SK-N-SH (cell line): ENCODE data around the gene KRT6A. TPM values are rescaled to one million over a fixed set of nuclear protein-coding genes. Genes with fewer than 3 reads are reported as not detected.
"Not testable (repeated sequence)": the region's sequence is repeated elsewhere in the genome, so short reads cannot be mapped to it uniquely, and the experiment has no call there.

Source experiments
- CTCF ChIA-PET: fragments of 300-600, 350-600 bp; formaldehyde crosslinking; extraction: SDS; loops from one replicate; lab custom pipeline; 2021; lab: Yijun Ruan, JAX
- POLR2A ChIA-PET: fragments of 350-600 bp; sonication (Branson Sonifier 250); formaldehyde crosslinking; extraction: SDS; loops from one replicate; lab custom pipeline; 2020; ENCODE audit warnings: antibody characterized with exemption, inconsistent platforms; lab: Yijun Ruan, JAX
- DNase-seq: peaks from one replicate; pipeline ENCODE4 v3.0.0; 2012
- H2AFZ ChIP-seq: fragments of 200-600 bp; sonication (generic); 2 replicates; pipeline ENCODE4 v1.8.1; 2016; ENCODE audit warnings: antibody characterized with exemption, mild to moderate bottlenecking, low read depth
- H3F3A ChIP-seq: fragments of 200-600 bp; sonication (generic); replicated peaks from 2 replicates; pipeline ENCODE3; 2016; ENCODE audit warnings: antibody characterized with exemption, mild to moderate bottlenecking; ENCODE audit not compliant: insufficient read depth
- H3K27ac ChIP-seq, 2 experiments: fragments of 200-500 bp in 1 of 2; fragments of 200-600 bp in 1 of 2; sonication (Bioruptor generic) in 1 of 2; sonication (generic), shearing (Covaris generic) in 1 of 2; 2 replicates each; pipeline versions ENCODE4 v1.5.1 to v1.6.1; 2014 to 2016; ENCODE audit warnings: low read depth in 2 of 2, inconsistent platforms in 1 of 2, low read length in 1 of 2, mild to moderate bottlenecking in 1 of 2, mixed read lengths in 1 of 2
- H3K27me3 ChIP-seq: fragments of 200-600 bp; sonication (generic), shearing (Covaris generic); 2 replicates; pipeline ENCODE4 v1.6.1; 2016; ENCODE audit warnings: mixed run types; ENCODE audit not compliant: insufficient read depth
- H3K36me3 ChIP-seq, 2 experiments: fragments of 200-500 bp in 1 of 2; fragments of 200-600 bp in 1 of 2; sonication (Bioruptor generic) in 1 of 2; sonication (generic) in 1 of 2; replicated peaks in 1 of 2; 2 replicates each; pipeline versions ENCODE3 to v1.5.1; 2014 to 2016; ENCODE audit warnings: low read length in 1 of 2, mild to moderate bottlenecking in 1 of 2; ENCODE audit not compliant: insufficient read depth in 2 of 2, control insufficient read depth in 1 of 2
- H3K4me1 ChIP-seq, 2 experiments: fragments of 200-500 bp in 1 of 2; fragments of 200-600 bp in 1 of 2; sonication (Bioruptor generic) in 1 of 2; sonication (generic), shearing (Covaris generic) in 1 of 2; 2 replicates each; pipeline versions ENCODE4 v1.5.1 to v1.6.1; 2014 to 2016; ENCODE audit warnings: low read depth in 1 of 2, low read length in 1 of 2, mixed run types in 1 of 2; ENCODE audit not compliant: insufficient read depth in 2 of 2, control insufficient read depth in 1 of 2
- H3K4me2 ChIP-seq: fragments of 200-600 bp; sonication (generic), shearing (Covaris generic); 2 replicates; pipeline ENCODE4 v1.6.1; 2017; ENCODE audit warnings: mixed run types
- H3K4me3 ChIP-seq, 2 experiments: fragments of 200-500 bp in 1 of 2; fragments of 200-600 bp in 1 of 2; sonication (Bioruptor generic) in 1 of 2; sonication (generic), shearing (Covaris generic) in 1 of 2; 2 replicates each; pipeline versions ENCODE4 v1.5.1 to v1.8.1; 2014 to 2016; ENCODE audit warnings: low read depth in 2 of 2, inconsistent platforms in 1 of 2, low read length in 1 of 2, mild to moderate bottlenecking in 1 of 2, mixed read lengths in 1 of 2, moderate library complexity in 1 of 2
- H3K79me2 ChIP-seq: fragments of 200-600 bp; sonication (generic); 2 replicates; pipeline ENCODE4 v1.8.1; 2017; ENCODE audit warnings: mild to moderate bottlenecking; ENCODE audit not compliant: insufficient read depth
- H3K9ac ChIP-seq: fragments of 200-600 bp; sonication (generic); 2 replicates; pipeline ENCODE4 v1.6.1; 2017; ENCODE audit warnings: mixed run types
- H3K9me2 ChIP-seq: fragments of 200-600 bp; sonication (generic); 2 replicates; pipeline ENCODE4 v1.6.1; 2017; ENCODE audit warnings: mixed run types
- H3K9me3 ChIP-seq: fragments of 200-600 bp; sonication (generic); 2 replicates; pipeline ENCODE4 v1.6.1; 2017; ENCODE audit warnings: mixed run types, mild to moderate bottlenecking, moderate library complexity
- H4K20me1 ChIP-seq: fragments of 200-600 bp; sonication (generic); 2 replicates; pipeline ENCODE4 v1.6.1; 2017; ENCODE audit warnings: mild to moderate bottlenecking, mixed run types; ENCODE audit not compliant: insufficient read depth
- CHD2 ChIP-seq: fragments of 150-350 bp; IDR thresholded peaks from 2 replicates; pipeline ENCODE4 v1.6.1; 2018; ENCODE audit warnings: low read length; ENCODE audit not compliant: partially characterized antibody
- EZH2phosphoT487 ChIP-seq: fragments of 200-600 bp; sonication (generic); IDR thresholded peaks from 2 replicates; pipeline ENCODE4 v1.6.1; 2017; ENCODE audit warnings: low read depth, mixed run types, mild to moderate bottlenecking, antibody characterized with exemption, moderate library complexity, borderline replicate concordance
- FOXM1 ChIP-seq: IDR thresholded peaks from 2 replicates; pipeline ENCODE4 v1.4.0; 2012; ENCODE audit warnings: low read depth, mild to moderate bottlenecking
- JUND ChIP-seq: IDR thresholded peaks from 2 replicates; pipeline ENCODE4 v1.4.0; 2012
- MAX ChIP-seq: IDR thresholded peaks from 2 replicates; pipeline ENCODE4 v1.4.0; 2012; ENCODE audit warnings: low read depth
- NFIC ChIP-seq: IDR thresholded peaks from 2 replicates; pipeline ENCODE4 v1.4.0; 2012; ENCODE audit warnings: borderline replicate concordance
- POLR2AphosphoS5 ChIP-seq: IDR thresholded peaks from 2 replicates; pipeline ENCODE4 v1.6.1; 2012; ENCODE audit warnings: low read depth, low read length
- TCF12 ChIP-seq: IDR thresholded peaks from 2 replicates; pipeline ENCODE4 v1.4.0; 2012
- USF1 ChIP-seq: IDR thresholded peaks from 2 replicates; pipeline ENCODE4 v1.4.0; 2012; ENCODE audit warnings: low read depth, borderline replicate concordance
- YY1 ChIP-seq: IDR thresholded peaks from 2 replicates; pipeline ENCODE4 v1.4.0; 2012; ENCODE audit warnings: low read depth, mild to moderate bottlenecking
- WGBS: methylation state at CpG from one replicate; pipeline ENCODE4 v1.1.6; 2017; ENCODE audit warnings: low lambda C conversion rate; 5-methylcytosine and 5-hydroxymethylcytosine counted together
- polyA plus RNA-seq, 3 experiments: library from polyadenylated mRNA; depleted of rRNA; stranded (reverse); fragments of >200 nt; gene quantifications; 2 replicates each; pipeline ENCODE4 v1.2.3, GENCODE V29; 2012
- TF ChIP-seq, protein P1 (sequence below): IDR thresholded peaks from 2 replicates; pipeline ENCODE4 v1.4.0; 2012; ENCODE audit warnings: low read depth, borderline replicate concordance

KRT6A gene
- polyA plus RNA-seq, 1 of the 3 experiments (the other 2 are of a cell fraction): not detected

DNA sequence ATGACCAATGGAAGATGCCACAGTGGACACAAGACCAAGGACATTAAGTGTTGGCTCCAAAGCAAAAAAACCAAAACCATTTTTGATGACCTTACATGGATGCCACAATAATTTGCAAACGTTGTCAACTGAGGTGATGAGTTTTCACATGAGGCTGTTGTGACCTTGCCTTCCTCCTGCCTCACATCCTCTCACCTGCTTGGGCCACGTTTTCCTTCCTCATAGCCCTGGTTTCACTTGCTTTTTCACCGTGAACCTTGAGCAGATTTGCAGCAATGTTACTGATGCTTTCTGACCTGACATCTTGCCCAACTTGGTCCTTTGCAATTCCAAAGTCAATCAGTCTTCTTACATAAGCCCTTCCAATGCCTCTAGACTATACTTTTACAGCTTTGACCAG, 44.8 kb downstream of the KRT6A start:
- Histone ChIP-seq H3K4me3 (no peak overlapping the region), H3K79me2 (no peaks in the 10 kb centered on the region), H3K27ac (no peak overlapping the region), H3K36me3 (no peaks in the 10 kb centered on the region), H3K9me2 (no peaks in the 10 kb centered on the region), H3K4me1 (no peaks in the 10 kb centered on the region), H3K9me3 (no peaks in the 10 kb centered on the region), H3K9ac (no peak overlapping the region), H4K20me1 (no peaks in the 10 kb centered on the region), H2AFZ (no peak overlapping the region), H3F3A (no peaks in the 10 kb centered on the region), H3K27me3 (peaks cover 31% of the 10 kb centered on the region), H3K4me2 (no peak overlapping the region)
- CTCF ChIA-PET: no interaction called here
- no peak for TF ChIP-seq MAX
- TF ChIP-seq CHD2: no peak
- TF ChIP-seq, protein P1, sequence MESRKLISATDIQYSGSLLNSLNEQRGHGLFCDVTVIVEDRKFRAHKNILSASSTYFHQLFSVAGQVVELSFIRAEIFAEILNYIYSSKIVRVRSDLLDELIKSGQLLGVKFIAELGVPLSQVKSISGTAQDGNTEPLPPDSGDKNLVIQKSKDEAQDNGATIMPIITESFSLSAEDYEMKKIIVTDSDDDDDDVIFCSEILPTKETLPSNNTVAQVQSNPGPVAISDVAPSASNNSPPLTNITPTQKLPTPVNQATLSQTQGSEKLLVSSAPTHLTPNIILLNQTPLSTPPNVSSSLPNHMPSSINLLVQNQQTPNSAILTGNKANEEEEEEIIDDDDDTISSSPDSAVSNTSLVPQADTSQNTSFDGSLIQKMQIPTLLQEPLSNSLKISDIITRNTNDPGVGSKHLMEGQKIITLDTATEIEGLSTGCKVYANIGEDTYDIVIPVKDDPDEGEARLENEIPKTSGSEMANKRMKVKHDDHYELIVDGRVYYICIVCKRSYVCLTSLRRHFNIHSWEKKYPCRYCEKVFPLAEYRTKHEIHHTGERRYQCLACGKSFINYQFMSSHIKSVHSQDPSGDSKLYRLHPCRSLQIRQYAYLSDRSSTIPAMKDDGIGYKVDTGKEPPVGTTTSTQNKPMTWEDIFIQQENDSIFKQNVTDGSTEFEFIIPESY: no peak
- no peak for TF ChIP-seq POLR2AphosphoS5
- no peak for TF ChIP-seq EZH2phosphoT487
- no peak for TF ChIP-seq USF1
- no peak for TF ChIP-seq FOXM1
- TF ChIP-seq YY1: no peak
- no peak for TF ChIP-seq NFIC
- TF ChIP-seq TCF12: no peak
- no peak for TF ChIP-seq JUND
- no peak for DNase-seq
- POLR2A ChIA-PET: no interaction called here
- 1% methylated on average over 3 of the region's 3 CpGs for WGBS

DNA sequence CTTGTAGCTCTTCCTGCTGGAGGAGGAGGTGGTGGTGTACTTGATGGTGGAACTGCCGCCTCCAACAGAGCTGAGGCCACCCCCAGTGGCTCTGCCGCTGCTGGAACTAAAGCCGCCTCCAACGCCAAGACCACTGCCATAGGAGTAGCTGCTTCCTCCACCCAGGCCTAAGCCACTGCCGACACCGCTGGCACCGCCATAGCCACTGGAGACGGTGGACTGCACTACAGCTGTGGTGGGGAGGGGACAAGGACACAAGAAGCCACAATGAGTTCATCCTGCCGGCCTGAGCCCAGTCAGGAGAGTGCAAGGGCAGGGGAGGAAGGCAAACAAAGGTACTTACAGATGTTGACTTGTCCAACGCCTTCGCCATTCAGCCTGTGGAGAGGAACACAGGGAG, 45.9 kb downstream of the KRT6A start:
- H3F3A ChIP-seq, H3K27ac ChIP-seq, H3K36me3 ChIP-seq, H3K4me2 ChIP-seq, H3K9ac ChIP-seq, DNase-seq, H3K9me3 ChIP-seq, H4K20me1 ChIP-seq, H2AFZ ChIP-seq, H3K9me2 ChIP-seq, H3K4me3 ChIP-seq, H3K79me2 ChIP-seq, POLR2A ChIA-PET, H3K4me1 ChIP-seq: not testable (repeated sequence)
- CTCF ChIA-PET: interaction anchor here (2.8 kb wide), 1 partner anchor 437 kb away, joined by 6 read pairs; no protein-coding TSS in a partner anchor
- H3K27me3 ChIP-seq: peaks cover 31% of the 10 kb centered on the region
- 38% methylated on average over 3 of the region's 11 CpGs for WGBS
